Stimulated activated CD4-positive, alpha-beta T cell treated with anti-CD3 and anti-CD28 coated beads, Interleukin-4, amount 100 ng/mL, for 48 hours (primary cell): Measurements from ENCODE around the gene DIO3.

ENCODE experiments used
- DNase-seq, 2 donors: peaks; one replicate each; pipeline ENCODE4 v3.0.0-alpha.2; 2020; ENCODE audit warnings: low read depth in 2 of 2

Gene DIO3

DNA sequence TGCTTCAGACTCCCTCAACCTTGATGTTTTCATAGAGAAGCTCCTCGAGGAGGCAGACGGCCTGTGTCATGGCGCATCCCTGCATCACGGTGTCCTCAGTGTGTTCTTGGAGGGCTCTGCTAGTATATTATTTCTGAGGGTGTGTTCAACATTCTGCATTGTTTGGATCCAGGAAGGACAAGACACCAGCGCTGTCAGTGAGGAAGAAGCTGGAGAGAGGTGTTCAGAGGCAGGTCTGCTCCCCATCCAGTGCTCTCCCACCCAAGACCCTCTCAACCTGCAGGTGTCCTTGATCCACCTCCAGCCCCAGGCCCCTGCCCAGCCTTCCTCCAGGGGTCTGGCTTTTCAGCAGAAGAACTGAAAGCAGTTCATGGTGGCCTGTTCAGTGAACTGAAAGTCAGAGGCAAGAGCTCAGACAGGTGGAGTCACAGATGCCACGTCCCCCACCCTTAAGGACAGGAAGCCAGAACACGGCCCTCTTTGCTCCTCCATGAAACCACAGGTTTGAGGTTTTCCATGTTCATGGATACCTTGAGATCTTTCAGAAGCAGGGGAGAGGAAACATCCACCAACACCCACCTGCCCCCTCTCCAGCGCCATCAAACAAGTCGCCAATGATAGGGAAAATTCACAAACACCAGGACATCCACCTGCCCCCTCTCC lies 37.4 kb downstream of the DIO3 start:
- DNase-seq: no peak

DNA sequence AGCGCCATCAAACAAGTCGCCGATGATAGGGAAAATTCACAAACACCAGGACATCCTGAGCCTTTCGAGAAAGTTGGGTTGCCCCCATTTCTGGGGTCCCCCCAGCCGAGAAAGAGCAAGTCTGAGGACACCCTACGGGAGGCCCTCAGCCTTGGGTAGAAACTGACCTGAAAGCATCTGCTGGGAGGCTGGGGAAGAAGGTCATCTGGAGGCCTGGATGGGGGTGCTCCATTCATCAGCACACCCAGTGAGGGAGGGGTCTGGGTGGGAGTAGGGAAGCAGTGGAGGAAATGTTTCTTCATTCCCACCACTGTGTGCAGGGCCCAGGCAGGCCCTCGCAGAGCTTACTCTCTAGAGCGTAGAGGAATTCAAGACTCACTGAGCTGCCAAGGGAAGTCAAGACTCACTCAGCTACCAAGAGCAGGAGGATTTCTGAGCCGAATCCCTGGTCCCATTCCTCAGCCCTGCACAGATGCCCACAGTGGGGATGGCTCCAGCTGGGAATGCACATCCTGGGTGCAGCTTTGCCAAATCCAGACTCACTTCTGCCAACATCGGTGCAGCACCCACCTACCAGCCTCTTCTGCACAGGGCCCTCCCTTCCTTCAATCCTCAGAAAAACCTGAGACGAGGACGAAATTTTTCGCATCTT lies 38.1 kb downstream of the DIO3 start:
- DNase-seq: no peak

- DNase-seq: no peak
Observed at GRCh38 chr14:101600336-101600890, 39.1 kb downstream of the DIO3 start.

GRCh38 chr14:101600891-101601605 lies 39.8 kb downstream of the DIO3 start:
- DNase-seq: no peak

- no peak for DNase-seq
Observed at GRCh38 chr14:101601606-101602465, 40.5 kb downstream of the DIO3 start.

GRCh38 chr14:101602466-101602840 lies 41.2 kb downstream of the DIO3 start:
- DNase-seq: no peak

GRCh38 chr14:101603096-101603495 lies 41.8 kb downstream of the DIO3 start:
- no peak for DNase-seq

- no peak for DNase-seq
Observed at GRCh38 chr14:101604228-101604934, 43.1 kb downstream of the DIO3 start.

- DNase-seq: no peak
Observed at GRCh38 chr14:101604935-101605780, 43.9 kb downstream of the DIO3 start.

GRCh38 chr14:101605836-101606235 lies 44.5 kb downstream of the DIO3 start:
- DNase-seq: no peak
